Fibroblast of lung (primary cell): ENCODE results near the gene CERS1.

Source experiments
- EZH2 ChIP-seq: IDR thresholded peaks from 2 replicates; pipeline ENCODE4 v1.5.1; 2012; ENCODE audit warnings: low read length, control low read depth, mild to moderate bottlenecking; ENCODE audit errors: missing control alignments
- TF ChIP-seq, protein P1 (sequence below), 2 donors: IDR thresholded peaks in 1 of 2; conservative IDR thresholded peaks in 1 of 2; 1 replicate in 1 of 2; 2 replicates in 1 of 2; pipeline ENCODE4 v1.5.1; 2011 to 2012; ENCODE audit warnings: low read length in 2 of 2, control low read depth in 1 of 2, inconsistent platforms in 1 of 2, low read depth in 1 of 2, mild to moderate bottlenecking in 1 of 2

DNA sequence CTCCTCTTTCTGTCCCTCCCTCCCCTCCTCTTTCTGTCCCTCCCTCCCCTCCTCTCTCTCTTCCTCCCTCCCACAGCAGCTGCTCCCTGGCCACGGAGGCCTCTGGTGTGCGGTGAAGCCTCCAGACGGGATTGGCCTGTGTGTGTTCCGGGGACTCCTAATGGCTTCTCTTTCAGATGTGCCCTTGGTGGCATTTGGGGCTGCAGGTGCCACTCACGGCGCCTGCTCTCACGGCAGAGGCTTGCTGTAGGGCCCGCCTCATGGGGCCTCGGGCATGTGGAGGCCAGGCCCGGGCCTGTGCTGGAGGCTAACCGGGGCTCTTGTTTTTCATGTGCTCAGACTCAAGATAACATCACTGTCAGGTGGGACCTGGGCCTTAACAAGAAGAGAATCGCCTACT lies 43.3 kb downstream of the CERS1 start:
- TF ChIP-seq, protein P1, sequence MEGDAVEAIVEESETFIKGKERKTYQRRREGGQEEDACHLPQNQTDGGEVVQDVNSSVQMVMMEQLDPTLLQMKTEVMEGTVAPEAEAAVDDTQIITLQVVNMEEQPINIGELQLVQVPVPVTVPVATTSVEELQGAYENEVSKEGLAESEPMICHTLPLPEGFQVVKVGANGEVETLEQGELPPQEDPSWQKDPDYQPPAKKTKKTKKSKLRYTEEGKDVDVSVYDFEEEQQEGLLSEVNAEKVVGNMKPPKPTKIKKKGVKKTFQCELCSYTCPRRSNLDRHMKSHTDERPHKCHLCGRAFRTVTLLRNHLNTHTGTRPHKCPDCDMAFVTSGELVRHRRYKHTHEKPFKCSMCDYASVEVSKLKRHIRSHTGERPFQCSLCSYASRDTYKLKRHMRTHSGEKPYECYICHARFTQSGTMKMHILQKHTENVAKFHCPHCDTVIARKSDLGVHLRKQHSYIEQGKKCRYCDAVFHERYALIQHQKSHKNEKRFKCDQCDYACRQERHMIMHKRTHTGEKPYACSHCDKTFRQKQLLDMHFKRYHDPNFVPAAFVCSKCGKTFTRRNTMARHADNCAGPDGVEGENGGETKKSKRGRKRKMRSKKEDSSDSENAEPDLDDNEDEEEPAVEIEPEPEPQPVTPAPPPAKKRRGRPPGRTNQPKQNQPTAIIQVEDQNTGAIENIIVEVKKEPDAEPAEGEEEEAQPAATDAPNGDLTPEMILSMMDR (conservative IDR thresholded peaks at IDR 0.05 in 1 of 2, IDR thresholded peaks at IDR 0.05 in 1 of 2; ENCODE audit: low read depth in 1 of 2, low read length in 2 of 2) = no peak
- TF ChIP-seq EZH2 = no peak
